ENCODE results near the gene ITPKC. TPM values are rescaled to one million over a fixed set of nuclear protein-coding genes. Genes with fewer than 3 reads are reported as not detected.

ITPKC gene
- total RNA-seq, 4 donors from 2014 or later, result 20.9 to 68.6 (median 40.5) TPM

DNA sequence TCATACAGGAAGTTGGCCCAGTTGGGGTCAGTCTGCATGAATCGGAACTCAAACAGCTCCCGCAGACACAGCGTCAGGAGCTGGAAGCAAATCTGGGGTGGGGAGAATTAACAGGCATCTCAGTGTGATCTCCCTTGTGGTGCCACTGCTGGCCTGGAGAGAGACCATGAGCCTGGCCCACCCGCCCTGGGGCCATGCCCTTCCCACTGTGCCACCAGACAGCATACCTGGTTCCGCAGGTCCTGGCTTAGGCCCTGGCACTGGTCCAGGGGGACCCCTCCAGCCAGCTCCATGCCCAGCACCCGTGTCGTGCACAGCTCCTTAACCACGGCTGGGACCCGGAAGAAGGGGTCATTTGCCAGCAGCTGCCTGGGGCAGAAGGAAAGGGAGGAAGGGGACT lies 16.8 kb upstream of the ITPKC start:
- TF ChIP-seq, protein P1, sequence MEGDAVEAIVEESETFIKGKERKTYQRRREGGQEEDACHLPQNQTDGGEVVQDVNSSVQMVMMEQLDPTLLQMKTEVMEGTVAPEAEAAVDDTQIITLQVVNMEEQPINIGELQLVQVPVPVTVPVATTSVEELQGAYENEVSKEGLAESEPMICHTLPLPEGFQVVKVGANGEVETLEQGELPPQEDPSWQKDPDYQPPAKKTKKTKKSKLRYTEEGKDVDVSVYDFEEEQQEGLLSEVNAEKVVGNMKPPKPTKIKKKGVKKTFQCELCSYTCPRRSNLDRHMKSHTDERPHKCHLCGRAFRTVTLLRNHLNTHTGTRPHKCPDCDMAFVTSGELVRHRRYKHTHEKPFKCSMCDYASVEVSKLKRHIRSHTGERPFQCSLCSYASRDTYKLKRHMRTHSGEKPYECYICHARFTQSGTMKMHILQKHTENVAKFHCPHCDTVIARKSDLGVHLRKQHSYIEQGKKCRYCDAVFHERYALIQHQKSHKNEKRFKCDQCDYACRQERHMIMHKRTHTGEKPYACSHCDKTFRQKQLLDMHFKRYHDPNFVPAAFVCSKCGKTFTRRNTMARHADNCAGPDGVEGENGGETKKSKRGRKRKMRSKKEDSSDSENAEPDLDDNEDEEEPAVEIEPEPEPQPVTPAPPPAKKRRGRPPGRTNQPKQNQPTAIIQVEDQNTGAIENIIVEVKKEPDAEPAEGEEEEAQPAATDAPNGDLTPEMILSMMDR (IDR thresholded peaks at IDR 0.05; ENCODE audit: low read depth), result no peak

DNA sequence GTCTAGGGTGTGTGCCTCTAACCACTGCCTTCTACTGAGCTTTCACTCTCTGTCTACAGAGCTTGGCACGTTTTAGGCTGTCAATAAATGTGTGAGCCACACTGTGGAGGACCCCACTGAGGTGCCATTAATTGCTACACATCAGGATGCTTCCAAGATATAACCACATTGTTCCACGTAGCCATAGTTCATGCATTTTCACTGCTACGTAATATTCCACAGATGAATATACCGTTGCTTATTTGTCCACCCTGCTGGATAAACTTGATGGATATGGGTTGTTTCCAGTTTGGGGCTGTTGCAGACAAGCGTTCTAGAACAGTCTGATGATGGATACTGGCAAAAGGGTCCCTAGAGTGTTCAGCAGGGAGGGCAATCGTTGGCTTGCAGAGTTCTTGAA lies 15.2 kb upstream of the ITPKC start:
- TF ChIP-seq, protein P1 (IDR thresholded peaks at IDR 0.05; ENCODE audit: low read depth), result no peak

DNA sequence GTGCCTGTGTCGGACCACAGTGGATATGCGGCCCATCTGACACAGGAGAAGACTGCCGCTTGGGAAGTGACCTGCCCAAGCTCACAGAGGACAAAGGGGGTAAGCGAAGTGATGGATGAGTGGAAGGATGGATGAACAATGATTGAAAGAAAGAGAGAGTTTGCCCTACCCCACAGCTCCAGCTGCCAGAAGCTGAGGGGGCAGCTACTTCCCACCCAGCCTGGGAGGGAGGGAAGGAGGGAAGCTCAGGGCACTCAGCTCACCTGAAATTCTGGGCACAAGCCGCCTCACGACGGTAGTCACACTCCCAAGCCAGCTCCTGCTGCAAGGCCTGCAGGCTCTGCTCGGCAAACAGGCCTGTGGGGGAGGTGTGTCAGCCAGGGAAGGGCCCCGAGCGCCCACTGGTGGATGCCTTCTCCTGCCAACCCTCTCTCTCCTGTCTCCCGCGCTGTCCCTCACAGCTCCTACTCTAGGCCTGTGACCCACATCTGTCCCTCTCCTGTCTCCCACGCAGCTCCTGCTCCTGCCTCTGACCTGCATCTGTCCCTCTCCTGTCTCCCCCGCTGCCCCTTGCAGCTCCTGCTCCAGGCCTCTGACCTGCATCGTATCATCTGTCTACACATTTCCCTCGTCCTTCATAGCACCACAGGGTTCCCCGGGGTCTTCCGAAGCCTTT lies 14.4 kb upstream of the ITPKC start:
- TF ChIP-seq, protein P1 (IDR thresholded peaks at IDR 0.05; ENCODE audit: low read depth), result no peak

DNA sequence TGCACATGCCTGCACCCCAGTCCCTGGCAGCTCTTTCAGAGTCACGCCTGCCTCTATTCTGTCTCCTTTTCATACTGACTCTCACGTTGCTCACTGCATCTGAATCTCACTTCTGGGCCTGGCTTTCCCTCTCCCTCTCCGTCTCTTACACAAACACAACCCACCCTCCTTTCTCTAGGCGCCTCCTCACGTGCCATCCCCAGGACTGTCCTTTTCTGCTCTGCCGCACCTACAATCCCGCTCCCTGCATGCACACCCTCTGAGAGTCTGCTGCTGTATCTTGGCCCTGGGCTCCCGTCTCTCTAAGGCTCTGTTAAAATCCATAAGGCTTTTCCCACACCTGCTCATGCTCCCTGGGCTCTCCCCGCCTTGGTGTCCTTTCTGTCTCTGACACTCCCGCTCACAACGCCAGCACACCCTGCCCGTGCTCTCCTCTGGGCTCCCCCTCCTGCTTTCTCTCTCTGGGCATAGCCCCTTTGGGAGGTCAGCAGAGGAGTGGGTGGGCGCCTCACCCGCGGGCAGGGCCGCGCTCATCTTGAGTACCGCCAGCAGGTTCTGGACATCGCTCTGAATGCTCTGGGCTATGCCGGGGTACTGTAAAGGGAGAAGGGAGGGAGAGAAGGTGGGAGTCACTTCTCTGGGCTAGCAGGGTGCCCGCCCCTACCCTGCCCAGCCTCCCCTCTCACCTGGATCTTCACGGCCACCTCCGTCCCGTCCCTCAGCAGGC lies 13.7 kb upstream of the ITPKC start:
- TF ChIP-seq, protein P1 (IDR thresholded peaks at IDR 0.05; ENCODE audit: low read depth), result no peak

DNA sequence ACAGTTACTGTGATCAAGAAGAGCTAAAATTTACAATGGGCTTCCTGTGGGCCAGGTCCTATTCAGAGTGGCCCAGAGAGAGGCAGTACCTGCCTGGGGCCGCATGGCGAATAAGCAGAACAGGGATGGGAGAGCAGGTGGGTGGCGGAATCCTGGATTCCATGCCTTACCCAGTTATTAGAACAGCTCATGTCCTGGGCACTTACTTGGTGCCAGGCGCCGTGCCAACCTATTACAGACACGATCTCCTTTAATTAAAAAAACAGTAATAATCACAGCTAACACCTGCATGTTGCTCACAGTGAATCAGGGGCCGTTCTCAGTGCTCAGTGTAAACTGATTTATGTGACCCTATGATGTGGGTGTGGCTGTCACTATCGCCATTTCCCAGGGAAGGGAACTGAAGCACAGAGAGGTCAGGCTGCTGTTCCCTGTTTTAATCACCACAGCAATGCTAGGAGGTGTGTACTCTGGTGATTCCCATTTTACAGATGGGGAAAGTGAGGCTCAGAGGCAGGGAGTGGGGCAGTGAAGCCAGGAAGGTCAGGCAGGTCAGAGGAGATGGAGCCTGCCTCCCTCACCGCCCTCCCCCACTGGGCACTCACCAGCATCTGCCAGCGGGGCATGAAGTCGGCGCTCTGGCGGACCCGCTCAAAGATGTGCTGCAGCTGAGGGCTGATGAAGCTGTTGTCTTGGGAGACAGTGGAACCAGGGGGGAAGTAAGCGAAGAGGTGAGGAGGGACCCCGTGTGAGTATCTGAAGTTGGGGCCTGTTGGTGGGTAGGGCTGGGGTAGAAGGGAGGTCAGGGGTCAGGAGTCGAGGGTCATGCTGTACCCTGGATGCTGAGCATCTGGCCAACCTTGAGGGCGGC lies 12.2 kb upstream of the ITPKC start:
- TF ChIP-seq, protein P1 (IDR thresholded peaks at IDR 0.05; ENCODE audit: low read depth), result no peak

DNA sequence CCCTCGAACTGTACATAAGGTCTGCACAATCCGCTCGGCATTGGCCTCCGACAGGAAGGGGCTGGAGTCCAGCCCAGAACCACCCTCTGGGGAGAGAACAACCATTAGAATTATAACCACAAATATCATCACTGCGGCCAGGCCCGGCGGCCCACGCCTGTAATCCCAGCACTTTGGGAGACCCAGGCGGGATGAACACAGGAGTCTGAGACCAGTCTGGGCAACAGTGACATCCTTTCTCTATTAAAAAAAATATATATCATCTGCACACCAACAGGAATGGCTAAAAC lies 11.6 kb upstream of the ITPKC start:
- TF ChIP-seq, protein P1 (IDR thresholded peaks at IDR 0.05; ENCODE audit: low read depth), result no peak
